Measurements from ENCODE around the gene TNIK. TPM values are rescaled to one million over a fixed set of nuclear protein-coding genes. Genes with fewer than 3 reads are reported as not detected.

Gene TNIK
- total and polyA plus RNA-seq, 4 donors = 3.7 to 9.8 (median 5.2) TPM

- Histone ChIP-seq H3K9ac (ENCODE audit: low read depth in 1 of 2, low read length in 2 of 2) (peak overlapping the region; percentile 57 to 98), H3K36me3 (ENCODE audit: control insufficient read depth in 4 of 4, insufficient read depth in 3 of 4, low read depth in 1 of 4, low read length in 3 of 4) (peaks cover 0 to 4% (median 1%) of the 10 kb centered on the region in 4 donors), H3K4me1 (ENCODE audit: control insufficient read depth in 4 of 4, insufficient read depth in 4 of 4, low read length in 3 of 4) (peaks cover 10 to 49% (median 42%) of the 10 kb centered on the region in 4 donors), H3K4me3 (ENCODE audit: low read depth in 1 of 3, low read length in 3 of 3) (peak overlapping the region; percentile 63 to 92 (median 92)), H3K9me3 (ENCODE audit: control insufficient read depth in 4 of 4, low read length in 3 of 4) (no peaks in the 10 kb centered on the region), H3K27me3 (ENCODE audit: control insufficient read depth in 4 of 4, insufficient read depth in 4 of 4, low read length in 3 of 4) (no peaks in the 10 kb centered on the region), H3K27ac (ENCODE audit: low read depth in 1 of 2, low read length in 2 of 2) (peak overlapping the region; percentile 44 to 55)
- TF ChIP-seq REST (IDR thresholded peaks at IDR 0.05) (no peak), ZBTB33 (IDR thresholded peaks at IDR 0.05) (no peak), FOXA2 (IDR thresholded peaks at IDR 0.05) (no peak), HNF4A (conservative IDR thresholded peaks at IDR 0.05) (peak; percentile 40 to 45), ATF3 (IDR thresholded peaks at IDR 0.05) (no peak)
- no peak for DNase-seq (ENCODE audit: low spot score)
These were observed 436.6 kb downstream of the TNIK start for GRCh38 chr3:171023566-171023965.

GRCh38 chr3:171021377-171021776 is 438.8 kb downstream of the TNIK start:
- TF ChIP-seq EGR1 (IDR thresholded peaks at IDR 0.05; ENCODE audit: low read depth in 2 of 2) = no peak
- no peak for TF ChIP-seq TAF1 (conservative IDR thresholded peaks at IDR 0.05)
- no peak for TF ChIP-seq NR2F2 (IDR thresholded peaks at IDR 0.05)
- no peak for TF ChIP-seq YY1 (IDR thresholded peaks at IDR 0.05)
- 56% methylated on average over 4 of the region's 4 CpGs for WGBS
- peak overlapping the region in 2 of 3 donors; percentile 63 to 92 for H3K4me3 ChIP-seq (ENCODE audit: low read depth in 1 of 3, low read length in 3 of 3)

GRCh38 chr3:171018156-171018935 is 441.9 kb downstream of the TNIK start:
- no peak for DNase-seq (ENCODE audit: low spot score)
- H3K4me1 ChIP-seq (ENCODE audit: control insufficient read depth in 4 of 4, insufficient read depth in 4 of 4, low read length in 3 of 4) = peaks cover 15 to 81% (median 70%) of the 10 kb centered on the region in 4 donors
- no peak overlapping the region for H3K4me3 ChIP-seq (ENCODE audit: low read depth in 1 of 3, low read length in 3 of 3)
- H3K9ac ChIP-seq (ENCODE audit: low read depth in 1 of 2, low read length in 2 of 2) = peak overlapping the region in 1 of 2 donors; percentile 26
- 37% methylated on average over 6 of the region's 6 CpGs for WGBS
- no peaks in the 10 kb centered on the region for H3K27me3 ChIP-seq (ENCODE audit: control insufficient read depth in 4 of 4, insufficient read depth in 4 of 4, low read length in 3 of 4)
- peaks cover 0 to 15% (median 4%) of the 10 kb centered on the region in 4 donors for H3K36me3 ChIP-seq (ENCODE audit: control insufficient read depth in 4 of 4, insufficient read depth in 3 of 4, low read depth in 1 of 4, low read length in 3 of 4)
- H3K9me3 ChIP-seq (ENCODE audit: control insufficient read depth in 4 of 4, low read length in 3 of 4) = no peaks in the 10 kb centered on the region
- peak overlapping the region; percentile 6 to 35 for H3K27ac ChIP-seq (ENCODE audit: low read depth in 1 of 2, low read length in 2 of 2)
- TF ChIP-seq HNF4G (IDR thresholded peaks at IDR 0.05) (no peak), REST (IDR thresholded peaks at IDR 0.05) (no peak), CTCF (IDR thresholded peaks at IDR 0.05; ENCODE audit: low read depth, low read length, missing input control) (peak; percentile 11), FOXA1 (IDR thresholded peaks at IDR 0.05) (no peak), YY1 (IDR thresholded peaks at IDR 0.05) (no peak), FOXA2 (IDR thresholded peaks at IDR 0.05) (no peak), SP1 (IDR thresholded peaks at IDR 0.05) (no peak), ATF3 (IDR thresholded peaks at IDR 0.05) (no peak), RAD21 (IDR thresholded peaks at IDR 0.05) (peak in 1 of 2 donors; percentile 40)

More at GRCh38 chr3:171021377-171021776, 438.8 kb downstream of the TNIK start:
- Histone ChIP-seq H3K27ac (ENCODE audit: low read depth in 1 of 2, low read length in 2 of 2) (no peak overlapping the region), H3K36me3 (ENCODE audit: control insufficient read depth in 4 of 4, insufficient read depth in 3 of 4, low read depth in 1 of 4, low read length in 3 of 4) (peaks cover 0 to 16% (median 4%) of the 10 kb centered on the region in 4 donors), H3K9ac (ENCODE audit: low read depth in 1 of 2, low read length in 2 of 2) (peak overlapping the region in 1 of 2 donors; percentile 26), H3K27me3 (ENCODE audit: control insufficient read depth in 4 of 4, insufficient read depth in 4 of 4, low read length in 3 of 4) (no peaks in the 10 kb centered on the region), H3K4me1 (ENCODE audit: control insufficient read depth in 4 of 4, insufficient read depth in 4 of 4, low read length in 3 of 4) (peaks cover 9 to 57% (median 48%) of the 10 kb centered on the region in 4 donors), H3K9me3 (ENCODE audit: control insufficient read depth in 4 of 4, low read length in 3 of 4) (no peaks in the 10 kb centered on the region)
- DNase-seq (ENCODE audit: low spot score) = no peak
